CD4-positive, alpha-beta T cell treated with Interleukin-1 beta for 1 hour (primary cell): ENCODE data around the gene DOCK11.
"Not testable (repeated sequence)": the region's sequence is repeated elsewhere in the genome, so short reads cannot be mapped to it uniquely, and the experiment has no call there.

Experiments
- DNase-seq, 2 donors: peaks; one replicate each; pipeline ENCODE4 v3.0.0-alpha.2; 2020 to 2022

Gene DOCK11

DNA sequence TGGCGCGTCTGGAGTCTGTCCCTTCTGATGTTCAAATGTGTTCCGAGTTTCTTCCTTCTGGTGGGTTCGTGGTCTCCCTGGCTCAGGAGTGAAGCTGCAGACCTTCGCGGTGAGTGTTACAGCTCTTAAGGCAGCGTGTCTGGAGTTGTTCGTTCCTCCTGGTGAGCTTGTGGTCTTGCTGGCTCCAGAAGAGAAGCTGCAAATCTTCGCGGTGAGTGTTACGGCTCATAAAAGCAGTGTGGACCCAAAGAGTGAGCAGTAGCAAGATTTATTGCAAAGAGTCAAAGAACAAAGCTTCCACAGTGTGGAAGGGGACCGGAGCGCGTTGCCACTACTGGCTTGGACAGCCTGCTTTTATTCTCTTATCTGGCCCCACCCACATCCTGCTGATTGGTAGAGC is 220.3 kb downstream of the DOCK11 start:
- DNase-seq: not testable (repeated sequence)

GRCh38 chrX:118716833-118717232 is 221.2 kb downstream of the DOCK11 start:
- not testable (repeated sequence) for DNase-seq

GRCh38 chrX:118717678-118718391 is 222.2 kb downstream of the DOCK11 start:
- DNase-seq: peak in 1 of 2 donors; percentile 25

DNA sequence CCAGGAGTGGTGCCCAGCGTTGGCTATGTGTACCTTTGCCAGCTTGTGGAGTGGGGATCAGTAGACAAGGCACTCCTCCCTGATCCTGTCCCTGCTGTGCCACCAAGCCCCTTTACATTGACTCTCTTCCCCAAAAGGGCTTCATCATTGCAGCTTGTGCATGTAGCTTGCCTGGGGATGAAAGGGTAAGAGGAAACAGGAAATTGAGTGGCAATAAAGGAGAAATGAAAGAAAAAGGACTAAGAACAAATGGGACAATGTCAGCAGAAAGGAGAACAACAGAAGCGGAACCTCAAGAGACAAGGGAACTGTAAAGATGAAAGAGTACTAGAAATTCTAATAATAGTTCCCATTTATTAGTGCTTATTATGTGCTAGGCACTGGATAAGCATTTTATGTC is 223.1 kb downstream of the DOCK11 start:
- peak in 1 of 2 donors; percentile 23 for DNase-seq

- no peak for DNase-seq
Measured at GRCh38 chrX:118720058-118720707, 224.6 kb downstream of the DOCK11 start.

GRCh38 chrX:118723376-118723775 is 227.8 kb downstream of the DOCK11 start:
- DNase-seq: no peak

- DNase-seq: no peak
Measured at GRCh38 chrX:118724365-118724764, 228.8 kb downstream of the DOCK11 start.

DNA sequence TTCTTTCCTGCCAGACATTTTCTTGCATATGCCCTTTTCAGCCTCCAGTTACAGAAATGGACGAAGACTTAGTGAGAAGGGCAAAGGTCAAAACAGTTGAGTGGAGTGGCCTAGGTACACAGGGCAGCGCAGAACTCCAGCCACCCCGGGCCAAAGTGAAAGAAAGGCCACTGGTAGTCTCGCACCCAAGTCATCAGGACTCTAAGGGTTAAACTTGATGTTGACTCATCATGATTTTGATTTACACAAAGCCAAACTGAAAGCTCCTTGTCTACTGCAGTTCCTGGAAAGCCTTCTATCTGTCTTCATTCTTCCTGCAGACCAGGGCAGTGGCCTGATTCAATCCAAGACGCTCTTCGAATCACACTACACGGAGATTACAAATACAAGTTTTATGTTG is 229.2 kb downstream of the DOCK11 start:
- no peak for DNase-seq

DNA sequence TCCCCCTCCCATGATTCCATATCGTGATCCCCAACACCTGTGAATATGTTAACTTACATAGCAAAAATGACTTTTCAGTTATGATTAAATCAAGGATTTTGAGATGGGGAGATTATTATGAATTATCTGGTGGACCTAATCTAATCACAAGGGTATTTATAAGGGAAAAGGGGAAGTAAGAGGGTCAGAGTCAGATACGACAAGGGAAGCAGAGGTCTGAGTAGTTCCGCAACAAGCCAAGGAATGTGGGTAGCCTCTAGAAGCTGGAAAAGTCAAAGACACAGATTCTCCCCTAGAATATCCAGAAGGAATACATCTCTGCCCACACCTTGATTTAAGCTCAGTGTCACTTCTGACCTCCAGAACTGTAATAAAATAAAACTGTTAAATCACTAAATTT is 230.8 kb downstream of the DOCK11 start:
- DNase-seq: no peak

DNA sequence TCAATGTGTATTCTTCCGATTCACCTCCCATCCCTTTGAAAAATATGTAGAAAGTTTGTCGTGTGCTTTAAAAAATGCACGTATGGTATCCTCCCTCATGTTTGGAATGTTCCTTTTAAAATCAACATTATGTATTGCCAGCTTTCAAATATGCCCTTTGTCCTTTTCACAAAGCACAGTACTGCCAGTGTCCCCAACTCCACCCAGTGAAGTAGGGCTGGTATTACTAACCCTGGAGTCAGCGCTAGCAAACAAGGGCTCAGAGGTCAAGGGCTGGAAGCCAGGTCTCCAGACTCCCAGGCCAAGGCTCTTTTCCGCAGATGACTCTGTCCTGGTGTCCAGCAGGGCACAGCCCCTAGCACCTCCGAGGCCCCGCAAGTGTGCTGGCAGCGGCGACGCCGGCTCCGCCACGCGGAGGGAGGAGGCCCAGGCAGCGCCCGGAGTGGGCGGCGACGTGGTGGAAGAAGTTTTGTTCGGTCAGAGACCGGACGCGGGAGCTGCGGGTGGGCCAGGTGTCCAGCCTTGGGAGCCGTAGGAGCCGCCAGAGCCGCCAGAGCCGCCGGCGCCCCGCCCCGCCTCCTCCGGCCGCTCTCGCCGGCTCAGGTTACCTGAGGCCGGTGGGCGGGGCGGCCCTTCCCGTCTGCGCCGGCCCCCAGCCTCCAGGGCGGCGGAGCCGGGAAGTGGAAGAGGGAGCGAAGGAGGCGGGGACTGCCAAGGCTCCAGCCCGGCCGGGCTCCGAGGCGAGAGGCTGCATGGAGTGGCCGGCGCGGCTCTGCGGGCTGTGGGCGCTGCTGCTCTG is 231.5 kb downstream of the DOCK11 start, which contains the start of gene IL13RA1:
IL13RA1 (plus strand) TSS at position 720 of the 799 bp plus-strand sequence; CDS start at position 753, 33 bp downstream.
- peak in 1 of 2 donors; percentile 22 for DNase-seq

GRCh38 chrX:118727686-118728339 is 232.2 kb downstream of the DOCK11 start:
- DNase-seq: no peak

DNA sequence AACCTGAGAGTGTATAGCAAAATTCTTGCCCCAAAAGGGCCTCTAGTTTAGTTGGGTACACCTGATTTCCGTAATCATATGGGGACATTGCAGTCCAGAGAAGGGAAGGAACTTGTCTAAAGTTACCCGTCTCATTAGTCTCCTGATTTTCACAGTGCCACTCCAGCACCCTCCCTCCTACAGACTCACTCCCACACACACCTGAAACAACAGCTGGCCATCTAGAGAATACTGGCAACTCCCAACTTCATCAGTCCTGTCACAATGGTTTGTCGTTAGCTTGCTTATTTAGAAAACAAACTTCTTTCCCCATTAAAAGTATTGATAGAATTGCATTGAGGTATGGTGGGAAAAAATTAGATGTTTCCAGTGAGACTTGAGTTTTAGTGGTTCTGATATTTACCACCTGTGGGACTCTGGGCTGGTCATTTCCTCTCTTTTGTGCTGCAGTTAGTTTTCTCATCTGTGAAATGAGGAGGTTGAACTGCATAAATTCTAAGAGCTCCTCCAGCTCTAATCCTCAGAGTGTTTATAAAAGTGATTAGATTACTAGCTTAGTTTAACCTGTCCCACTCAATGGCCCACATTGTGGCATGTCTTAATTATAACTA is 233.5 kb downstream of the DOCK11 start:
- no peak for DNase-seq

- no peak for DNase-seq
Measured at GRCh38 chrX:118730500-118731247, 235.1 kb downstream of the DOCK11 start.

GRCh38 chrX:118732551-118732950 is 236.9 kb downstream of the DOCK11 start:
- not testable (repeated sequence) for DNase-seq

DNA sequence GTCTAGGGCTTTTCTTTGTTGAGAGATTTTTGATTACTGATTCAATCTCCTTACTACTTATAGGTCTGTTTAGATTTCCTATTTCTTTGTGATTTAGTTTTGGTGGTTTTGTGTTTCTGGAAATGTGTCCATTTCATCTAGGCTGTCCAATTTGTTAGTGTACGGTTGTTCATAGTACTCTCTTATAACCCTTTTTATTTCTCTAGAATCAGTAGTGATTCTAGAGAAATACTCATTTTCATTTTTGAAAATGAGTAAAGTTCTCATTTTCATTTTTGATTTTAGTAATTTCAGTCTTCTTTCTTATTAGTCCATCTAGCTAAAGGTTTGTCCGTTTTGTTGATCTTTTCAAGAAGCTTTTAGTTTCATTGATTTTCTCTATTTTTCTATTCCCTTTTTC is 239.3 kb downstream of the DOCK11 start:
- no peak for DNase-seq
